ENCODE data around the gene PIGV.

DNA sequence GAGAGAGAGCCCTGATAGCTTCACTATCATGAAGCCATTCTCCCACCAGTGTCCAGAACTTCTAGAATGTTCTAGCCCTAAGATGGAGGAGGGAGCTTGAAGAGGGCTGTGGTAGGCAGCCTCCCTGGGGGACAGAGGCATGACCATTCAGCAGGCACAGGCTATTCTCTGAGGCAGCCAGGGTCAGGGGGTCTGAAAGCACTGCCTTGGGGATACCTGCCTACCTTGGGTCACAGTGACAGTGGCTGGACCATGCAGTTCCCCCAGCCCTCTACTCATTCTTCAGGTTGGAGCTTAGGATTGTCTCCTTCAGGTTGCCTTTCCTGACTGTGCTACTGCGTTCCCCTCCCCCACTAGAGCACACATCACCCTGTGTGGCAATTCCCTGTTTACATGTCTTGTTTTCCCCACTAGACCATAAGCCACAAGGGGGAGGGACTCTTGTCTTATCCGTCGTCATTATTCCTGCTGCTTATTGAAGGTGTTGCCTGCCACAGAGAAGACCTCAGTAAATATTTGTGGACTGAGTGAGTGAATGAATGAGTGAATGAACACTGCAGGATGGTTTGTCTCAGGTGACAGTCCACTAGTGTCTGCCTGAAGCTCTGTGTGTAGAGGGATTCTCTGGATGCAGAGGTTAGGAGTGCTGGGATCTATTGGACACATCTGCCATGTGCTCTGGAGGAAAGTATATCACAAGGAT is 43.9 kb downstream of the PIGV start:
- TF ChIP-seq POLR2A (IDR thresholded peaks at IDR 0.05), result no peak
- TF ChIP-seq, protein P1, sequence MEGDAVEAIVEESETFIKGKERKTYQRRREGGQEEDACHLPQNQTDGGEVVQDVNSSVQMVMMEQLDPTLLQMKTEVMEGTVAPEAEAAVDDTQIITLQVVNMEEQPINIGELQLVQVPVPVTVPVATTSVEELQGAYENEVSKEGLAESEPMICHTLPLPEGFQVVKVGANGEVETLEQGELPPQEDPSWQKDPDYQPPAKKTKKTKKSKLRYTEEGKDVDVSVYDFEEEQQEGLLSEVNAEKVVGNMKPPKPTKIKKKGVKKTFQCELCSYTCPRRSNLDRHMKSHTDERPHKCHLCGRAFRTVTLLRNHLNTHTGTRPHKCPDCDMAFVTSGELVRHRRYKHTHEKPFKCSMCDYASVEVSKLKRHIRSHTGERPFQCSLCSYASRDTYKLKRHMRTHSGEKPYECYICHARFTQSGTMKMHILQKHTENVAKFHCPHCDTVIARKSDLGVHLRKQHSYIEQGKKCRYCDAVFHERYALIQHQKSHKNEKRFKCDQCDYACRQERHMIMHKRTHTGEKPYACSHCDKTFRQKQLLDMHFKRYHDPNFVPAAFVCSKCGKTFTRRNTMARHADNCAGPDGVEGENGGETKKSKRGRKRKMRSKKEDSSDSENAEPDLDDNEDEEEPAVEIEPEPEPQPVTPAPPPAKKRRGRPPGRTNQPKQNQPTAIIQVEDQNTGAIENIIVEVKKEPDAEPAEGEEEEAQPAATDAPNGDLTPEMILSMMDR (IDR thresholded peaks at IDR 0.05), result no peak

Data from testis (tissue), 2 donors.